SH-SY5Y (cell line): Measurements from ENCODE around the gene CHST13.

ENCODE experiments used
- GATA2 ChIP-seq: IDR thresholded peaks from 2 replicates; pipeline ENCODE4 v1.6.1; 2011; ENCODE audit warnings: mild to moderate bottlenecking, low read depth, low read length
- GATA3 ChIP-seq: IDR thresholded peaks from 2 replicates; pipeline ENCODE4 v1.6.1; 2011; ENCODE audit warnings: low read depth, mild to moderate bottlenecking, low read length, moderate library complexity

DNA sequence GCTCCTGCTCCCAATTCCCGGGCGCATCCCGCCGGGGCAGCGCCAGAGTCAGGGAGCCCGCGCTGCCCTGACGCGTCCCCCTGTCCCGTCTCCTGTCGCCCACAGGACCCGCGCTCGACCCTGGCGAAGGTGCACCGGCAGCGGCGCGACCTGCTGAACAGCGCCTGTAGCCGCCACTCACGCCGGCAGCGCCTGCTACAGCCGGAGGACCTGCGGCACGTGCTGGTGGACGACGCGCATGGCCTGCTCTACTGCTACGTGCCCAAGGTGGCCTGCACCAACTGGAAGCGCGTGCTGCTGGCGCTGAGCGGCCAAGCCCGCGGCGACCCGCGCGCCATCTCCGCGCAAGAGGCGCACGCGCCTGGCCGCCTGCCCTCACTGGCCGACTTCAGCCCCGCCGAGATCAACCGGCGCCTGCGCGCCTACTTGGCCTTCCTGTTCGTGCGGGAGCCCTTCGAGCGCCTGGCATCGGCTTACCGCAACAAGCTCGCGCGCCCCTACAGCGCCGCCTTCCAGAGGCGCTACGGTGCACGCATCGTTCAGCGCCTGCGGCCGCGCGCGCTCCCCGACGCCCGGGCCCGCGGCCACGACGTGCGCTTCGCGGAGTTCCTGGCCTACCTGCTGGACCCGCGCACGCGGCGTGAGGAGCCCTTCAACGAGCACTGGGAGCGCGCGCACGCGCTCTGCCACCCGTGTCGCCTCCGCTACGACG lies 17.8 kb downstream of the CHST13 start:
- TF ChIP-seq GATA2 (no peak), GATA3 (no peak)
